ENCODE results near the gene ZWILCH. TPM values are rescaled to one million over a fixed set of nuclear protein-coding genes. Genes with fewer than 3 reads are reported as not detected.

Gene ZWILCH
- total and polyA plus RNA-seq, 9 of the 15 experiments (the other 6 are each of a cell fraction or from before 2014, with no cell fraction given), result 32.8 to 94.2 (median 52.1) TPM

- TF ChIP-seq HMG20A (CRISPR knock-in tag; conservative IDR thresholded peaks at IDR 0.05) (no peak), HEY1 (CRISPR knock-in tag; IDR thresholded peaks at IDR 0.05; ENCODE audit: borderline replicate concordance) (no peak), ZNF354B (CRISPR knock-in tag; IDR thresholded peaks at IDR 0.05) (no peak), POLR2AphosphoS5 (IDR thresholded peaks at IDR 0.05; ENCODE audit: control insufficient read depth, insufficient read depth, low read depth, low read length) (no peak), YBX1 (IDR thresholded peaks at IDR 0.05) (no peak), NR2C1 (IDR thresholded peaks at IDR 0.05) (no peak), NR2C1 (tag; IDR thresholded peaks at IDR 0.05) (no peak)
Measured at GRCh38 chr15:66474963-66475362, 30.2 kb upstream of the ZWILCH start (continued).

- POLR2A ChIA-PET, result interaction anchor here (1.6 kb wide), 1 partner anchor 20 kb away, joined by 4 read pairs; no protein-coding TSS in a partner anchor
- Histone ChIP-seq H3K9me1 (ENCODE audit: control insufficient read depth, insufficient read depth, low read length) (no peaks in the 10 kb centered on the region), H3K9ac (ENCODE audit: insufficient read depth in 1 of 2, low read depth in 2 of 2, low read length in 2 of 2) (0 out of 4 replicates have a peak overlapping the region, but pooled peaks of 1 of the 2 experiments have one; percentile 3), H4K20me1 (replicated peaks; ENCODE audit: control insufficient read depth, insufficient read depth, low read length) (no peaks in the 10 kb centered on the region; the same call in 1 of the 2 replicates), H3K27ac (ENCODE audit: extremely low read depth, low read depth, low read length) (no peak overlapping the region), H3K9me3 (replicated peaks; ENCODE audit: control insufficient read depth, insufficient read depth, low read depth, low read length) (no peaks in the 10 kb centered on the region), H2AFZ (ENCODE audit: low read depth, low read length) (no peak overlapping the region), H3K4me2 (ENCODE audit: insufficient read depth, low read length) (no peak overlapping the region), H3K27me3 (ENCODE audit: control insufficient read depth in 2 of 2, insufficient read depth in 2 of 2, low read length in 2 of 2) (no peaks in the 10 kb centered on the region), H3K79me2 (ENCODE audit: control insufficient read depth, insufficient read depth, low read length) (no peaks in the 10 kb centered on the region), H3K4me1 (replicated peaks in 1 of 2; ENCODE audit: control insufficient read depth in 2 of 2, insufficient read depth in 2 of 2, low read length in 2 of 2) (peaks cover 7 to 8% of the 10 kb centered on the region in 2 experiments; a peak in 3 of 5 replicates), H3K4me3 (no peak overlapping the region), H3K36me3 (ENCODE audit: control insufficient read depth, insufficient read depth, low read length) (peaks cover 7% of the 10 kb centered on the region; the same call in 2 of the 3 replicates)
- in situ Hi-C loops (cut with MboI), result no loop called here
- CTCF ChIA-PET (ENCODE audit: low intra/inter-chr PET ratio), result no interaction called here
- no peak for ATAC-seq
- intact Hi-C loops (cut with micrococcal nuclease), result no loop called here
- no TSS peak for BruUV-seq (replicated peaks)
- no peak for DNase-seq (ENCODE audit: extremely low read depth in 1 of 4, low spot score in 3 of 4)
- no peak for FAIRE-seq
- 76% methylated on average over 4 of the region's 4 CpGs for WGBS (ENCODE audit: insufficient coverage, low coverage, missing lambda C conversion rate)
- TF ChIP-seq ZNF318 (IDR thresholded peaks at IDR 0.05; ENCODE audit: borderline replicate concordance in 1 of 2, low read depth in 1 of 2), result no peak
- no peak for TF ChIP-seq PURB (CRISPR knock-in tag; IDR thresholded peaks at IDR 0.05; ENCODE audit: low read depth)
- no peak for TF ChIP-seq CHCHD3 (CRISPR knock-in tag; IDR thresholded peaks at IDR 0.05)
- no peak for TF ChIP-seq IRF1 (CRISPR knock-in tag; IDR thresholded peaks at IDR 0.05; ENCODE audit: borderline replicate concordance)
- no peak for TF ChIP-seq EGR1 (conservative IDR thresholded peaks at IDR 0.05)
- TF ChIP-seq ZNF3 (CRISPR knock-in tag; IDR thresholded peaks at IDR 0.05), result no peak
- TF ChIP-seq TRIM24 (IDR thresholded peaks at IDR 0.05), result no peak
Measured at GRCh38 chr15:66476535-66476934, 28.6 kb upstream of the ZWILCH start.
